GM18951 (cell line): ENCODE results near the gene CD300H.
"Not testable (repeated sequence)": the region's sequence is repeated elsewhere in the genome, so short reads cannot be mapped to it uniquely, and the experiment has no call there.

ENCODE experiments used
- POLR2A ChIP-seq: IDR thresholded peaks from 4 replicates; pipeline ENCODE4 v1.6.1; 2011; ENCODE audit warnings: mild to moderate bottlenecking; ENCODE audit not compliant: insufficient read length, insufficient read depth; ENCODE audit errors: extremely low read depth
- in situ Hi-C: fragments of 300-500 bp; cut with MboI; formaldehyde crosslinking; loops from one replicate; pipeline ENCODE4 v1.12.0; 2022; ENCODE audit warnings: low sequenced_read_pairs, mixed read lengths, inconsistent platforms; ENCODE audit not compliant: unreplicated experiment

Gene CD300H

GRCh38 chr17:74597069-74597790, 29.9 kb upstream of the CD300H start:
- TF ChIP-seq POLR2A: no peak

GRCh38 chr17:74595037-74595750, 27.9 kb upstream of the CD300H start:
- no peak for TF ChIP-seq POLR2A
- in situ Hi-C loops: no loop called here

More at GRCh38 chr17:74597069-74597790, 29.9 kb upstream of the CD300H start:
- in situ Hi-C loops: no loop called here

- TF ChIP-seq POLR2A: no peak
- in situ Hi-C loops: no loop called here
Observed at GRCh38 chr17:74592087-74592990, 25.0 kb upstream of the CD300H start, which contains the start of gene CD300LD. Gene CD300LD (minus strand): TSS chr17:74592283. CDS start chr17:74592202, 81 bp downstream.

GRCh38 chr17:74591503-74591902, 24.2 kb upstream of the CD300H start:
- TF ChIP-seq POLR2A: no peak
- in situ Hi-C loops: no loop called here

- TF ChIP-seq POLR2A: no peak
- in situ Hi-C loops: no loop called here
Observed at GRCh38 chr17:74585711-74586110, 18.4 kb upstream of the CD300H start.

GRCh38 chr17:74584292-74585060, 17.2 kb upstream of the CD300H start:
- TF ChIP-seq POLR2A: no peak
- in situ Hi-C loops: no loop called here

GRCh38 chr17:74582633-74583032, 15.3 kb upstream of the CD300H start:
- in situ Hi-C loops: no loop called here
- no peak for TF ChIP-seq POLR2A

- in situ Hi-C loops: no loop called here
- TF ChIP-seq POLR2A: no peak
Observed at GRCh38 chr17:74579900-74580299, 12.6 kb upstream of the CD300H start.

GRCh38 chr17:74578979-74579378, 11.7 kb upstream of the CD300H start:
- in situ Hi-C loops: no loop called here
- TF ChIP-seq POLR2A: no peak

- no peak for TF ChIP-seq POLR2A
- in situ Hi-C loops: no loop called here
Observed at GRCh38 chr17:74574489-74575142, 7.3 kb upstream of the CD300H start.

- in situ Hi-C loops: not testable (repeated sequence)
Observed at GRCh38 chr17:74573635-74574034, 6.3 kb upstream of the CD300H start.

- no peak for TF ChIP-seq POLR2A
- in situ Hi-C loops: no loop called here
Observed at GRCh38 chr17:74573169-74573568, 5.9 kb upstream of the CD300H start.
